Skeletal muscle satellite cell (primary cell): ENCODE results near the gene ECI1.

ENCODE experiments used
- H3K27me3 ChIP-seq: 2 replicates; pipeline ENCODE4 v1.7.0; 2013; ENCODE audit warnings: low read length; ENCODE audit not compliant: control insufficient read depth, insufficient read depth
- H3K36me3 ChIP-seq: 2 replicates; pipeline ENCODE4 v1.7.0; 2013; ENCODE audit warnings: mild to moderate bottlenecking, control low read depth, low read length; ENCODE audit not compliant: insufficient read depth
- H3K4me1 ChIP-seq: 2 replicates; pipeline ENCODE4 v1.7.0; 2013; ENCODE audit warnings: low read length; ENCODE audit not compliant: control insufficient read depth, insufficient read depth
- H3K4me2 ChIP-seq: 2 replicates; pipeline ENCODE4 v1.7.0; 2013; ENCODE audit warnings: mild to moderate bottlenecking, low read length
- H3K4me3 ChIP-seq: 2 replicates; pipeline ENCODE4 v1.7.0; 2013; ENCODE audit warnings: low read length
- H3K9ac ChIP-seq: 2 replicates; pipeline ENCODE4 v1.7.0; 2013; ENCODE audit warnings: mild to moderate bottlenecking, low read depth, low read length, moderate library complexity
- H3K9me3 ChIP-seq: replicated peaks from 2 replicates; pipeline ENCODE4 v1.7.0; 2013; ENCODE audit warnings: mild to moderate bottlenecking, control low read depth, low read length

ECI1 gene

GRCh38 chr16:2229632-2230250, 21.6 kb downstream of the ECI1 start:
- Histone ChIP-seq H3K36me3 (peaks cover 51% of the 10 kb centered on the region), H3K9ac (no peak overlapping the region), H3K4me3 (no peak overlapping the region), H3K9me3 (no peaks in the 10 kb centered on the region), H3K4me2 (no peak overlapping the region), H3K27me3 (no peaks in the 10 kb centered on the region), H3K4me1 (peaks cover 33% of the 10 kb centered on the region)

DNA sequence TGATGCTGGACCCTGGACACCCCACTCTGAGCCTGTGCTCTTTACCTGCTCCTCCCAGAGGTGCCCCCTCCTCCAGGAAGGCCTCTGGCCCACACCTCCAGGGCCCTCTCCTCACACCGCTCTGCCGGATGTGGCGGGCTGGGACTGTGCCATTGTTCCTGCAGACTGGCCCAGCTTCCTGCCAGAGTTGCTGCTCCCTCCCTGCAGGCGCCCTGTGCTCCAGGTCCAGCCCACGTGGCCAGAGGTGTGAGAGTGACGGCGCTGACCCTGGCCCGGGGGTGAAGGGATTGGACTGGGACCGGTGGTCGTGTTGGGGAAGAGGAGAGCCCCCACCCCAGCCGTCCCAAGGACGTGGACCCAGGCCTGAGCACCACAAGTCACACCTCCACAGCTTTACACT, 22.3 kb downstream of the ECI1 start:
- no peak overlapping the region for H3K4me2 ChIP-seq
- H3K27me3 ChIP-seq = no peaks in the 10 kb centered on the region
- peaks cover 47% of the 10 kb centered on the region for H3K36me3 ChIP-seq
- H3K9me3 ChIP-seq = no peaks in the 10 kb centered on the region
- no peak overlapping the region for H3K9ac ChIP-seq
- H3K4me1 ChIP-seq = peaks cover 40% of the 10 kb centered on the region
- no peak overlapping the region for H3K4me3 ChIP-seq

DNA sequence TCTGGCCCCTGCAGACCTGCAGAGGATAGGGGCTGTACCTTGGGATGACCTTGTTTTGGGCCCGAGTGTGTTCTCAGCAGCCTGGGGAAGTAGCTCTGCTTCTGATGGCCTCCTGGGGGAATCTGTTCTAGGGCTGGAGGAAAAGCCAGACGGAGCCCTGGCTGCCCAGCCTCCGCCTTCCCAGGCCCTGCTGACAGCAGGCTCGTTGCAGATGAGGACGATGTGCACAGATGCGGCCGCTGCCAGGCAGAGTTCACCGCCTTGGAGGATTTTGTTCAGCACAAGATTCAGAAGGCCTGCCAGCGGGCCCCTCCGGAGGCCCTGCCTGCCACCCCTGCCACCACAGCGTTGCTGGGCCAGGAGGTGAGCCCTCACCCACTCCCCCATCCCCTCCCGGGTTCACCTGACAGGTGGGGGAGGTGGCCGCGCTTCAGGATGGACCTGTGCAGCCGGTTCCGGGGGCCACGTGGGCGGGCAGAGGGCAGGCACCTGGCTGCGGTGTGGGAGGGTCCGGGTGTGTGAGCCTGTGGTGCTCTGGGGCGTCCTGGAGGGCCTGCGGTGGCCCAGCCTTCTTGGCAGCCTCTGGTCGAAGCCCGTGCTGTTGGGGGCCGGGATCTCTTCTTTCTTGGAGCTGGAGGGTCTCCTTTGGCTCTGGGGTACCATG, 23.1 kb downstream of the ECI1 start:
- Histone ChIP-seq H3K27me3 (no peaks in the 10 kb centered on the region), H3K9ac (no peak overlapping the region), H3K9me3 (no peaks in the 10 kb centered on the region), H3K4me1 (peaks cover 40% of the 10 kb centered on the region), H3K36me3 (peaks cover 40% of the 10 kb centered on the region), H3K4me2 (no peak overlapping the region), H3K4me3 (no peak overlapping the region)

GRCh38 chr16:2226918-2227317, 24.5 kb downstream of the ECI1 start:
- peaks cover 26% of the 10 kb centered on the region for H3K36me3 ChIP-seq

DNA sequence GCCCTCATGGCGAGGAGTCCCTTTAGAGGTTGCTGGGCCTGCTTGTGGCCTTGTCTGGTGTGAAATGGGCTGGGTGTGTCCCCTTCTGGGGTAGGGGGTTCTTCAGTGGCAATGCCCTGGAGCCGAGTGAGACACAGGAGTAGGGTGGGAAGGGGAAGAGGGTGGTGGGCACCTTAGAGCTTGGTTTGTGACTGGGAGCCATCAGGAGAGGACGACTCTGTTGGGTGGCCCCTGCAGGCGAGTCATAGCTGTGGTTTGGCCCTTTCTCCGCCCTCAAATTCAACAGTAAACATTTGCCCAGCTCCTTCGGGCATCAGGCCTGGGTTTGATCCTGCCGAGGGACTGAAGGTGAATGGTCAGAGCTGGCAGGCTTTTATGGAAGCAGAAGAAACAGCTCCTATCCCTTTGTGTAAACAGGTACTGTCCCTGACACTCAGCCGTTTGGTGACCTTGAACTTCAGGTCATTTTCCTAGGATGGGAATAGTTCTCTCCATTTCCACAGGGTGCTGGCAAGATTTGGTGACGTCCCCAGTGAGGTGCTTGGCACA, 25.1 kb downstream of the ECI1 start:
- peak overlapping the region; percentile 2 for H3K9ac ChIP-seq
- H3K9me3 ChIP-seq = no peaks in the 10 kb centered on the region
- H3K36me3 ChIP-seq = peaks cover 22% of the 10 kb centered on the region
- no peaks in the 10 kb centered on the region for H3K27me3 ChIP-seq
- H3K4me3 ChIP-seq = peak overlapping the region; percentile 38
- peak overlapping the region; percentile 66 for H3K4me2 ChIP-seq
- peaks cover 31% of the 10 kb centered on the region for H3K4me1 ChIP-seq

More at GRCh38 chr16:2226918-2227317, 24.5 kb downstream of the ECI1 start:
- Histone ChIP-seq H3K9ac (peak overlapping the region; percentile 2), H3K4me3 (no peak overlapping the region), H3K4me1 (peaks cover 37% of the 10 kb centered on the region), H3K4me2 (peak overlapping the region; percentile 66), H3K9me3 (no peaks in the 10 kb centered on the region), H3K27me3 (no peaks in the 10 kb centered on the region)

DNA sequence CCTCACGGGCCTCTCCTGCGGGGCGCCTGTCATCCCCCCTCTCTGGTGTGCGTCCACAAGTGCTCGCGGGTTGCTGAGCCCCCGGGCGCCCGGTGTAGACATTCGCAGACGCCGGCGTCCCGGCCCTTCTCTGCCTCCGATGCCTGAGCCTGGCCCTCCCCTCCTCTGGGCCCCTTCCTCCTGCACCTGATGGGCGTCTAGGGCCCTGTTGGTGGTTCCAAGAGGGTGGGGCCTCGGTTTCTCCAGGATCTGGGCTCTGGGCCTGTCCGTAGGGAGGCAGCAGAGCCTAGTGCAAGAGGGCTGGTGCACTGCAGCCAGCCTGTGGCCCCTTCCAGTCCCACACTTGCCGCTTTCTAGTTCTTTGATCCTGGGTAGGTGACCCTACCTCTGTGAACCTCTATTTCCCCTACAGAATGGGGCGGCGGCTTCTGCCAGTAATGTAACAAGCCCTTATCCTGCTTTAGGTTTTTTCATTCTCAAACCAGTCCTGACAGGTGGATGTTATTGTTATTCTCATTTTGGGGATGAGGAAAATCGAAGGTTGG, 27.4 kb downstream of the ECI1 start:
- Histone ChIP-seq H3K4me1 (peaks cover 23% of the 10 kb centered on the region), H3K4me2 (peak overlapping the region; percentile 93), H3K4me3 (peak overlapping the region; percentile 90), H3K27me3 (no peaks in the 10 kb centered on the region), H3K36me3 (peaks cover 3% of the 10 kb centered on the region), H3K9ac (peak overlapping the region; percentile 94), H3K9me3 (no peaks in the 10 kb centered on the region)

- H3K9me3 ChIP-seq = no peaks in the 10 kb centered on the region
- peak within 1 kb of the TSS; percentile 93 for H3K4me2 ChIP-seq
- peak within 1 kb of the TSS; percentile 94 for H3K9ac ChIP-seq
- H3K27me3 ChIP-seq = no peaks in the 10 kb centered on the region
- peaks cover 23% of the 10 kb centered on the region for H3K4me1 ChIP-seq
- no peaks in the 10 kb centered on the region for H3K36me3 ChIP-seq
- H3K4me3 ChIP-seq = peak within 1 kb of the TSS; percentile 90
Measured at GRCh38 chr16:2223221-2223941, 28.0 kb downstream of the ECI1 start, which contains the start of gene E4F1. Gene E4F1, plus strand, starts transcription at chr16:2223591. Its CDS starts 23 bp downstream, at chr16:2223614.

DNA sequence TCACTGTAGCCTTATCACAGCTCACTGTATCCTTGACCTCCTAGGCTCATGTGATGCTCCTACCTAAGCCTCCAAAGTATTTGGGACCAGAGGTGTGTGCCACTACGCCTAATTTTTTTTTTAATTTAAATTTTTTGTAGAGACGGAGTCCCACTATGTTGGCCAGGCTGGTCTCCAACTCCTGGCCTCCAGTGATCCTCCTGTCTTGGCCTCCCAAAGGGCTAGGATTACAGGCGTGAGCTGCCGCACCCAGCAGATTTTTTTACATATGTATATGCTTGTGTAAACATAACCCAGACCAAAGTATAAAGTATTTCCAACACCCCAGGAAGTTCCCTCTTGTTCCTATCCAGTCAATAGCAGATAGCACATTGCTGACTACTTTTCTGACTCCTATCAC, 35.1 kb downstream of the ECI1 start:
- Histone ChIP-seq H3K36me3 (no peaks in the 10 kb centered on the region), H3K4me2 (no peak overlapping the region), H3K9ac (no peak overlapping the region), H3K4me3 (no peak overlapping the region), H3K27me3 (no peaks in the 10 kb centered on the region), H3K4me1 (peaks cover 19% of the 10 kb centered on the region), H3K9me3 (no peaks in the 10 kb centered on the region)

DNA sequence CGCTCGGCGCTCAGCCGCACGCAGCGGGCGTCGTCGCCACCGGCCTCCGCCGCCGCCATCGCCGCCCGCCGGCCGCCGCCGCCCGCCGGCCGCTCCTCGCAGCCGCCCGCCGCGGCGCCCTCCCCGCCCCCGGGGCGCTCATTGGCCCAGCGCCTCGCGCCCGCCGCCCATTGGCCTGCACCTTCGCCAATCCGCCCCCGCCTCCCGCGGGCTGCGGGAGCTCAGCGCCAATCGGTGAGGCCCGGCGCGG, 36.7 kb downstream of the ECI1 start, which contains the start of gene PGP:
PGP (minus strand) TSS at position 122 of the 250 bp plus-strand sequence; CDS start at position 59, 63 bp downstream.
- peaks cover 19% of the 10 kb centered on the region for H3K4me1 ChIP-seq
- H3K4me3 ChIP-seq = peak within 1 kb of the TSS; percentile 97
- peak within 1 kb of the TSS; percentile 92 for H3K9ac ChIP-seq
- H3K27me3 ChIP-seq = no peaks in the 10 kb centered on the region
- no peaks in the 10 kb centered on the region for H3K9me3 ChIP-seq
- peak within 1 kb of the TSS; percentile 98 for H3K4me2 ChIP-seq
- peaks cover 3% of the 10 kb centered on the region for H3K36me3 ChIP-seq

DNA sequence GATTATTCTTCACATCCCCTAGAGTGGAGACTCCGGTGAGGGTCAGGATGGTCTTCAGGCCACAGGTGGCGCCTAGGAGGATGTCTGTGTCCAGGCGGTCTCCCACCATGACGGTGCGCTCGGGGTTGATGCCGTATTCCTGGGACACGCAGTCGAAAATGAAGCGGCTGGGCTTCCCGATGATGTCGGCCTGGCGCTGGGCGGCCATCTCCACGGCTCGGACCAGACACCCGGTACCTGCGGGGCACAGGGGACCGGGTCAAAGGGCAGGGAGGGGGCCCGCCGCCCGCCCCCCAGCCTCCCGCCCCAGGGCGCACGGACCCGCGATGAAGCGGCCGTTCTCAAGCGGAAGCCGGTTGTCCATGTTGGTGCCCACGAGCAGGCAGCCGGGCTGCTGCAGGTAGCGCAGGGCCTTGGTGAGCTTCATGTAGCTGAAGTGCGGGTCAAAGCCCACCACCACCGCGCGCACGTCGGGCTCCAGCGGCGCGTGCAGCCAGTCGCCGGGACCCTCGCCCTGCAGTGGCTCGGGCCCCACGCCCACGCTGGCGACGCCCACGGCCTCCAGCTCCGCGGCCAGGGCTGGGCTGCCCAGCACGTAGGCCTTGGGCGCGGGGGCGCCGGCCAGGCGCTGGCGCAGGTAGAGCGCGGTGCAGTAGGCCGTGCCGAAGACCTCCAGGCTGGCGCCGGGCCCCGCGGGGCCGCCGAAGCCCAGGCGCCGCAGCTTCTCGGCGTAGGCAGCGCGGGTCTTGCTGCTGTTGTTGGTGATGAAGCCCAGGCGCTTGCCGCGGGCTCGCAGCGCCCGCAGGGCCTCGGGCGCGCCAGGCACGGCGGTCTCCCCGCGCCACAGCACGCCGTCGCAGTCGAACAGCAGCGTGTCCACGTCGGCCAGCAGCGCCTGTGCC, 37.3 kb downstream of the ECI1 start:
- H3K9ac ChIP-seq = peak overlapping the region; percentile 92
- H3K9me3 ChIP-seq = no peaks in the 10 kb centered on the region
- peak overlapping the region; percentile 98 for H3K4me2 ChIP-seq

More for the DNA sequence above, 37.3 kb downstream of the ECI1 start:
- Histone ChIP-seq H3K4me3 (peak overlapping the region; percentile 97), H3K4me1 (peaks cover 19% of the 10 kb centered on the region), H3K27me3 (no peaks in the 10 kb centered on the region), H3K36me3 (peaks cover 8% of the 10 kb centered on the region)
